Daoy (cell line): ENCODE results near the gene FYCO1. TPM values are rescaled to one million over a fixed set of nuclear protein-coding genes. Genes with fewer than 3 reads are reported as not detected.
"Not testable (repeated sequence)": the region's sequence is repeated elsewhere in the genome, so short reads cannot be mapped to it uniquely, and the experiment has no call there.

Experiments used
- DNase-seq: peaks from one replicate; pipeline ENCODE4 v3.0.0-alpha.2; 2015; ENCODE audit warnings: low read depth
- total RNA-seq: library from RNA; depleted of rRNA; stranded (reverse); fragments of >200 nt; shearing (Covaris generic); gene quantifications from 2 replicates; pipeline ENCODE4 v1.2.3, GENCODE V29; 2014; rRNA removed

FYCO1 gene
- 2.6 and 3.3 TPM in 2 replicates for total RNA-seq

- DNase-seq = peak; percentile 89
Measured at GRCh38 chr3:45995236-45996192, at the start of gene FYCO1. FYCO1 (minus strand) TSS chr3:45995824; CDS start chr3:45984910, 10,914 bp downstream.

DNA sequence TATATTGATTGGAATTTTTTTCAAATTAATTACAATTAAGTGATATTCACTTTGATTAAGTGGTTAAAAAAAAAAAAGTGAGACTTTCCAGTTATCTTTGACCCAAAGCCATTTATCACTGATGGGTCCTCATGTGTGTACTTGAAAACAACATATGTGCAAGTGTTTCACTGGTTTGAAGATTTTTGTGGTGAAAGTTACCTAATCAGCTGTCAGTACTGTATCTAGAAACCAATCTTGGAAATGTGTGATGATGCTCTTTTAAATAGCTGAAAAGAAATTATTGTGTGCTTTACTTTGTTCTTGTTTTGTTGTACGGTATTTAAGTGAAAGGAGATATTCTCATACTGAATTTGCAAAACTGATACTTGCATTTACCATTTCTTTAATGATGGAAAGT is 43.3 kb upstream of the FYCO1 start:
- no peak for DNase-seq

GRCh38 chr3:46038071-46038470 is 42.4 kb upstream of the FYCO1 start:
- not testable (repeated sequence) for DNase-seq

GRCh38 chr3:46036191-46036590 is 40.6 kb upstream of the FYCO1 start:
- DNase-seq = no peak

DNA sequence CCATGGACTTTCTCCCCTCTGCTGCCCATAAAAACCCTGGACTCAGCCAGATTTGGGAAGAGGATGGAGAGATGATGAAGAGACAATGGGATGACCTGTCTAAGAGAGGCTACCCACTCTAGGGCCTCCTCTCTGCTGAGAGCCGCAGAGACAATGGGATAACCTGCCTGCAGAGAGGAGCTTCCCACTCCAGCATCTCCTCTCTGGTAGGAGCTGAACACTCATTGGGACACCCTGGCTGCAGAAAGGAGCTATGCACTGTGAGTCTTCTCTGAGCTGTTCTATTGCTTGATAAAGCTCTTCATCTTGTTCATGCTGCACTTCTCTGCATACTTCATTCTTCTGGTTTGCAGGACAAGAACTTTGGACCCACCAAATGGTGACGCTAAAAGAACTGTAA is 36.1 kb upstream of the FYCO1 start:
- DNase-seq = no peak

DNA sequence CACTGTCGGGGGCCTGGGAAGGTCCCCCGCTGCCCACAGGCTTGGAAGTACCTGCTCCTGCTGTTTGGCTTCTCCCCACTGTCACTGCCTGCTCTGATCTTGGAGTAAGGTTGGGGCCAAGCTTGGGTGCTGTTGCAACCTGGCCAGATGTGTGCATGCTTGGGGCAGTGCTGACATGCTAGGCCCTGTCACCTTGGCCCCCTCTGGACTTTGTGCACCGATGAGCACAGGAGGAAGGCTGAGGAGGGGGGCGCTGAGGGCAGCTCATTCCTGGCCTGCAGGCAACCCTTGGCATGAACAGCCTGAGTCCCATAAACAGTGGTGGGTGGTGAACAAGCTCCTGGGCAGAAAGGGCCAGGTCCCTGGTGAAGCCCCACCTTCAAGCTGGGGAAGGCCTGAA is 35.6 kb upstream of the FYCO1 start:
- DNase-seq = no peak

DNA sequence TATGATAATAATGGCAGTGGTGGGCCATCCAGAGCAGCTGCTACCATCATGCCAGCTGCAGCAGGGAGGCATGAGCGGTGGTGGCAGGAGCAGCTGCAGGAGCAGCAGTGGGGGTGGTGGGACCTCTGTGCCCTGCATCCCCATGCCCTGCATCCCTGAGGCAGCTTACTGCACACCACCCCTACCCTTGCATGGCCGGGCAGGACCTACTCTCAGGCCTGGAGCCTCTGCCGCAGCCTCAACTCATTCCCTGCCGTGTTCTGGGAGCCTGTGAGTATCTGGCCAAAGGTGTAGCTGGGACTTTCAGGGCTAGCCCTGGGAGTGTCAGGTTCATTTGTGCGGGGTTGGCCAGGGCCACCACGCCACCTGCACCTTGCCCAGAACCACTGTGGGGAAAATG is 35.0 kb upstream of the FYCO1 start:
- DNase-seq = no peak

DNA sequence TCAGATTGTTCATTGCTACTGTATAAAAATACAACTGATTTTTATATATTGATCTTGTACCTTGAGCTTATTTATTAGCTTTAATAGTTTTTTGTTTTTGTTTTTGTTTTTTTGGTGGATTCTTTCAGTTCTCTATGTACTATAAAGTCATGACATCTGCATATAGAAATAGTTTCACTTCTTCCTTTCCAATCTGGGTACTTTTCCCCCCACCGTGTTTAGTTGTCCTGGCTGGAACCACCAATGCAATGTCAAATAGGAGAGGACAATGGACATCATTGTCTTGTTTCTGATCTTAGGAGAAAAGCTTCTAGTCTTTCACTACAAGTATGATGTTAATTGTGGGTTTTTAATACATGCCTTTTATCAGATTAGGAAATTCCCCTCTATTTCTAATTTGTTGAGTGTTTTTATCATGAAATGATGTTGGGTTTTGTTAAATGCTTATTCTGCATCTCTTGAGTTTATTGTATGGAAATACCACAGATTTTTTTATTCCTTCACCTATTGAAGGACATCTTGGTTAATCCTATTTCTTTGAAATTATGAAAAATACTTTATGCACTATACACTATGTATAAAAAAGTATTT is 34.4 kb upstream of the FYCO1 start:
- no peak for DNase-seq

DNA sequence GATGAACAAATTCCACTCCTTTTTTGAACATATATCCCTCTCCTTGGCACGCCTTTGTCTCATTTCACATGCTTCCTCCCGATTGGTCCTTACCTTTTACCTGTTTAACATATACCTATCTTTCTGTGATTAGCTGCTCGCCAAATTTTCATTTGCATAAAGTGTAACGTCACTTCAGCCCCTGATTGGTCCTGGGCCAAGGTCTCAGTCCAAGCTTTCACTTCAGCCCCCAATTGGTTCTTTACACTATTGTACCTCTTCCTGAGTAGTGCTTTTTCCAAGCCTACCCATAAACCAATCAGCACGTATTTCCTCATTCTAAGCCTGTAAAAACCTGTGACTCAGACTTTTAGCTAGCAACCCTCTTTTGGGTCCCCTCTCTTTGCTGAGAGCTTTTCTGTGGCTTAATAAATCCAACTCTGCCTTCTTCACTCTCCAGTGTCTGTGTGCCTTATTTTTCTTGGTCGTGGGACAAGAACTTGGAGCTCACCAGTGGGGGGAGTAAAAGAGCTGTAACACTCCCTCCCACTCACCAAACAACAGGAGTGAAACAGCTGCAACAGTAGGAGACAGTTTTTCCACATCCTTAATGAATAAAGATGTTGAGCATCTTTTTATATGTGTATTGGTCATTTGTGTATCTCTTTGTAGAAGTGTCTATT is 32.2 kb upstream of the FYCO1 start:
- DNase-seq = no peak

DNA sequence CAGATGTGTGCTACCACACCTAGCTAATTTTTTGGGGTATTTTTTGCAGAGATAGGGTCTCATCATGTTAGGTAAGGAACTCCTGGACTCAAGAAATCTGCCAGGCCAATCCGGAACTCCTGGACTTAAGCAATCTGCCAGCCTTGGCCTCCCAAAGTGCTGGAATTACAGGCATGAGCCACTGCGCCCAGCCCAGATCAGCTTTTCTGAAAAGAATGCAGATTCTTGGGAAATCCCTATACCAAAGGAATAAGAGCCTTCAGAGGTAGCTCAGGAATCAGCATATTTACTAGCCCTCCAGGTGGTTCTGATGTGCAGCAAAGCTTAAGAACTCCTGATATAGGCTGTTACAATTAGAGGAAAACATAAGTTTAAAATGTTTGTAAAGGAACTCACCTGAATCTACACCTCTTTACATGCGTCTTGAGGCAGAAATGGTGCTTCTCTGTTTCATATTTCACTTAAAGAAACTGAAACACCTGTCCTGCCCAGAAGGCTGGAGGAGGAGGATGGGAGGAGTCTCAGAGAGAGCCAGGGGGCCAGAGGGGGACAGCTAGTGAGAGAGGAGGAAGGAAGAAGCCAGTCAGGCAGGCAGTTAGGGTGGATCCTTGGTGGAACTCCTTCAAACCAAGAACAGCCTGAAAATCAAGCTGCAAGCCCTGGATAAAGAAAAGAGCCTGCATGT is 31.5 kb upstream of the FYCO1 start, which contains the start of gene XCR1:
Gene XCR1, minus strand, starts transcription at position 463 of the 685 bp plus-strand sequence. CDS start 5,536 bp downstream, outside the sequence.
- DNase-seq = no peak

GRCh38 chr3:46025139-46025538 is 29.5 kb upstream of the FYCO1 start:
- no peak for DNase-seq

GRCh38 chr3:46024131-46024530 is 28.5 kb upstream of the FYCO1 start:
- no peak for DNase-seq

GRCh38 chr3:46022909-46023785 is 27.5 kb upstream of the FYCO1 start:
- DNase-seq = no peak

DNA sequence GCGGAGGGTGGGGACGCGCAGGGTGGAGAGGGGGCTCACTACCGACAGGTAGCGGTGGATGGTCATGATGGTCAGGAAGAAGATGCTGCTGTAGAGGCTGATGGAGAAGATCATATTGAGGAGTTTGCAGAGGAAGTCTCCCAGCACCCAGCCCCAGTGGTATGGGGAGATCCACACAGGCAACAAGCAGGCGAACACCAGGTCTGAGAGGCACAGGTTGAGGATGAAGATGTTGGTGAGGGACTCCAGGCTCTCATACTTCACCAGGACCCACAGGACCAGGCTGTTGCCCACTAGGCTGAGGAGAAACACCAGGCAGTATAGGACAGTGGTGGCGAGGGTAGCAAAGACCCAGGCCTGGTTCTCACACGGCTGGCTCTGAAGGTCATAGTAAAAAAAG is 25.9 kb upstream of the FYCO1 start:
- no peak for DNase-seq

DNA sequence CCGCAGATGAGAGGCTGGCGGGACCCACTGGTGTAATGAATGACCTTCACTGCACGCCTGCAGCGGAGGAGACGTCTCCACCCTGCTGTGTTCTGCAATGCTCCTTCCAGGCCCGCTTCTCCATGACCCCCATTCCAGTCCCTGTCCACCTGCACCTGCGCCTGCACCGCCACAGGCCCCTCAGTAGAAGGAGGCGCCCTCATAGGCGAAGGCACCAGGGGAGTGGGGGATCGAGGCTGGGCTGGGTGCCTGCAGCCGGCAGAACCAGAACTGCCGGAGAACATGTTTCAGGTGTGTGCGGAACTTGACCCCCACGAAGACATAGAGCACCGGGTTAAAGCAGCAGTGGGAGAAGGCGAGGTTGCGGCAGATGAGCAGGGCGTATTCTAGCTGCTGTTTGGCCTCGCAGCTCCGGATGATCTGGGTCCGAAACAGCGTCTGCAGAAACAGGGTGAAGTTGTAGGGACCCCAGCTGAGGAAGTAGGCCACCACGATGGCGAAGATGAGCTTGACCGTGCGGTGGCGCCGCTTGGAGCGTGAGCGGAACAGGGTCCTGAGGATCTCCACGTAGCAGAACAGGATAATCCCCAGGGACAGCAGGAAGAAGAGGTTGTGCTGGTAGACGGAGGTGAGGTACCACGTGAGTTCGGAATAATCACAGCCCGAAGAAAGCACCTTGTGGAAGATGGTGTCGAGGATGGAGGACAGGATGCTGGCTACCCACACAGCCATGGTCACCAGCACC is 25.3 kb upstream of the FYCO1 start:
- no peak for DNase-seq

GRCh38 chr3:46019707-46020106 is 24.1 kb upstream of the FYCO1 start:
- no peak for DNase-seq

DNA sequence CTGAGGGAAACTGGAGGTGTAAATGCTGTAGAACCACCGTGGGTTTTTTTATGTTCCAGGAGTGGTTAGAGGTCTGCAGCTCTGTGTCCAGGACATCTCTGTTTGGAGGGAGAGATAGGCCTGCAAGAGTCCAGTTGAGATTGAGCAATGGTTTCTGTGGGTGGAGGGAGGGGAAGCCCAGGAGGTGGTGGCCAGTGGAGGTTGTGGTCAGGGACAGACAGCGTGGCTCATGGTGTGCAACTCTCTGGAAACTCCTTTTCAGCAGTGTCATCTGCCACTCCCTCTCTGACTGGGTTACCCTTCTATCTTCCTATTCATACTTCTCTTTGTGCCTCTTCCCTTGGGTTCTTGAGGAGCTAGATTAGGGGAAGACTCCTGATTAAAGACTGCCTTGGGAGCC is 22.1 kb upstream of the FYCO1 start:
- no peak for DNase-seq

DNA sequence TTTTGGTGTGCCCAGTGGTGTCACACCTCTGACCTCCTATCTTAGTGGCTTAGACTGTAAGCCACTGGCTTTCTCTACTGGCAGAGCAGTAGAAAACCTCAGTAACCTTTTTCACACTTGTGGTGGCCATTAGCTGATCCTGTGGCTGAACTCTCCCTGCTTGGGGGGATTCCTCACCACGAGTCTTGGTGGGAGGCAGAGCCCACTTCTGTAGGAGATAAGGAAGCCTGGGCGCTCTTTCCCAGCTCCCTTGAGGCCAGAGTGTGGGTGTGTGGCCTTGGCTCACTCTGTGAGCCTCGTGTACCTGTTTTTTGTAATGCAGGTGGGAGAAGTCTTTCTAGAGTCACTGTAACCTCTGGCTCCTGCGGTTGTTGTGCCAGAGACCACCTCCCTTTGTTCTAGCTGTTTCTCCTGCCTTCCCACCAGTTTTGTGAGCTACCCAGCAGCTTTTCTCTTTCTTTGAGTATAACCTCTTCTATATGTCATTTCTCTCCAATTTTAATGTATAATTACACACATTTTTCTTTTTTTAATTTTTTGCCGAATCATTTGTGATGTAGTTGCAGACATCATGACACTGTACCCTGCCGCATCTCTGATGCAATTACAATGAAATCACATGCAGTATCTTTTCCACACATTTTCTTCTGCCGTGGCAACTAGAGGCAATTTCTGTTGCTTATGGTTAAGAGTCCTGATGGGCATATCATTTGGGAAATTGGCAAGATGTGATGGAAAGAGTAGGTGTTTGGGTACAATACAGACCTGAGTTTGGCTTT is 17.9 kb upstream of the FYCO1 start:
- DNase-seq = no peak

DNA sequence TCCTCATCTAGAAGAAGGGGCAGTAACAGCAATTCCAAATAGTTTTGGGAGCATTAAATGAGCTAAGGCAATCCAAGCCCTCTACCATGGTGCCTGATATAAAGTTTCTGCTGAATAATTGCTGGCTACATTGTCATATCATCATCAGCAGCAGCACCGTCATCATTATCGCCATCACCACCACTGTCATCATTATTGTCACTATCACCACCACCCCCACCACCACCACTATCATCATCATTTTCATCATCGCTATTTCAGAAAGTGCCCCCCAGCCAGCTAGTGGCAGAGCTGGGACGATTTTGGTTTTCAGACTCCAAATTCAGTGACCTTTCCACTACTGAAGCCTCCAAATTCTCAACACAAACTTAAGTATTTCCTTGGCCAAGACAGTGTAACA is 16.6 kb upstream of the FYCO1 start:
- DNase-seq = no peak
